ENCODE measurements around the gene TMEM106B.
A peak's percentile ranks its signal among the peaks of the same experiment; 100 is the strongest.

The TMEM106B gene

GRCh38 chr7:12234334-12234865 lies 23.3 kb downstream of the TMEM106B start:
- DNase-seq (ENCODE audit: low read depth in 1 of 2, low spot score in 1 of 2): no peak
- in situ Hi-C loops (cut with HindIII; ENCODE audit: low pct_unique_long_range_greater_than_20kb, low sequenced_read_pairs): no loop called here
- no peak for TF ChIP-seq JUND (IDR thresholded peaks at IDR 0.05; ENCODE audit: low read depth)

- no peak for DNase-seq (ENCODE audit: low read depth in 1 of 2, low spot score in 1 of 2)
- TF ChIP-seq JUND (IDR thresholded peaks at IDR 0.05; ENCODE audit: low read depth): no peak
- in situ Hi-C loops (cut with HindIII; ENCODE audit: low pct_unique_long_range_greater_than_20kb, low sequenced_read_pairs): no loop called here
These were observed 24.9 kb downstream of the TMEM106B start for GRCh38 chr7:12235970-12236369.

- DNase-seq (ENCODE audit: low read depth in 1 of 2, low spot score in 1 of 2): no peak
- in situ Hi-C loops (cut with HindIII; ENCODE audit: low pct_unique_long_range_greater_than_20kb, low sequenced_read_pairs): no loop called here
- no peak for TF ChIP-seq JUND (IDR thresholded peaks at IDR 0.05; ENCODE audit: low read depth)
These were observed 25.9 kb downstream of the TMEM106B start for GRCh38 chr7:12237007-12237406.

- in situ Hi-C loops (cut with HindIII; ENCODE audit: low pct_unique_long_range_greater_than_20kb, low sequenced_read_pairs): no loop called here
- no peak for DNase-seq (ENCODE audit: low read depth in 1 of 2, low spot score in 1 of 2)
- no peak for TF ChIP-seq JUND (IDR thresholded peaks at IDR 0.05; ENCODE audit: low read depth)
These were observed 28.7 kb downstream of the TMEM106B start for GRCh38 chr7:12239806-12240205.

GRCh38 chr7:12244129-12244528 lies 33.0 kb downstream of the TMEM106B start:
- in situ Hi-C loops (cut with HindIII; ENCODE audit: low pct_unique_long_range_greater_than_20kb, low sequenced_read_pairs): no loop called here
- peak; percentile 41 to 80 for DNase-seq (ENCODE audit: low read depth in 1 of 2, low spot score in 1 of 2)
- no peak for TF ChIP-seq JUND (IDR thresholded peaks at IDR 0.05; ENCODE audit: low read depth)

GRCh38 chr7:12244694-12245093 lies 33.6 kb downstream of the TMEM106B start:
- TF ChIP-seq JUND (IDR thresholded peaks at IDR 0.05; ENCODE audit: low read depth): no peak
- DNase-seq (ENCODE audit: low read depth in 1 of 2, low spot score in 1 of 2): no peak
- in situ Hi-C loops (cut with HindIII; ENCODE audit: low pct_unique_long_range_greater_than_20kb, low sequenced_read_pairs): no loop called here

- no peak for DNase-seq (ENCODE audit: low read depth in 1 of 2, low spot score in 1 of 2)
- in situ Hi-C loops (cut with HindIII; ENCODE audit: low pct_unique_long_range_greater_than_20kb, low sequenced_read_pairs): no loop called here
- TF ChIP-seq JUND (IDR thresholded peaks at IDR 0.05; ENCODE audit: low read depth): no peak
These were observed 38.6 kb downstream of the TMEM106B start for GRCh38 chr7:12249706-12250105.

- TF ChIP-seq JUND (IDR thresholded peaks at IDR 0.05; ENCODE audit: low read depth): no peak
- no peak for DNase-seq (ENCODE audit: low read depth in 1 of 2, low spot score in 1 of 2)
- in situ Hi-C loops (cut with HindIII; ENCODE audit: low pct_unique_long_range_greater_than_20kb, low sequenced_read_pairs): no loop called here
These were observed 39.1 kb downstream of the TMEM106B start for GRCh38 chr7:12250232-12250631.

- in situ Hi-C loops (cut with HindIII; ENCODE audit: low pct_unique_long_range_greater_than_20kb, low sequenced_read_pairs): no loop called here
- DNase-seq (ENCODE audit: low read depth in 1 of 2, low spot score in 1 of 2): no peak
- TF ChIP-seq JUND (IDR thresholded peaks at IDR 0.05; ENCODE audit: low read depth): no peak
These were observed 45.0 kb downstream of the TMEM106B start for GRCh38 chr7:12256090-12256489.

- TF ChIP-seq JUND (IDR thresholded peaks at IDR 0.05; ENCODE audit: low read depth): no peak
These were observed 46.5 kb downstream of the TMEM106B start for GRCh38 chr7:12257582-12257981.

GRCh38 chr7:12258074-12258473 lies 47.0 kb downstream of the TMEM106B start:
- in situ Hi-C loops (cut with HindIII; ENCODE audit: low pct_unique_long_range_greater_than_20kb, low sequenced_read_pairs): no loop called here
- no peak for TF ChIP-seq JUND (IDR thresholded peaks at IDR 0.05; ENCODE audit: low read depth)
- DNase-seq (ENCODE audit: low read depth in 1 of 2, low spot score in 1 of 2): no peak

More at GRCh38 chr7:12257582-12257981, 46.5 kb downstream of the TMEM106B start:
- in situ Hi-C loops (cut with HindIII; ENCODE audit: low pct_unique_long_range_greater_than_20kb, low sequenced_read_pairs): no loop called here
- no peak for DNase-seq (ENCODE audit: low read depth in 1 of 2, low spot score in 1 of 2)

- TF ChIP-seq JUND (IDR thresholded peaks at IDR 0.05; ENCODE audit: low read depth): no peak
- in situ Hi-C loops (cut with HindIII; ENCODE audit: low pct_unique_long_range_greater_than_20kb, low sequenced_read_pairs): no loop called here
- DNase-seq (ENCODE audit: low read depth in 1 of 2, low spot score in 1 of 2): no peak
These were observed 56.4 kb downstream of the TMEM106B start for GRCh38 chr7:12267542-12267941.

- in situ Hi-C loops (cut with HindIII; ENCODE audit: low pct_unique_long_range_greater_than_20kb, low sequenced_read_pairs): no loop called here
- DNase-seq (ENCODE audit: low read depth in 1 of 2, low spot score in 1 of 2): no peak
- no peak for TF ChIP-seq JUND (IDR thresholded peaks at IDR 0.05; ENCODE audit: low read depth)
These were observed 58.2 kb downstream of the TMEM106B start for GRCh38 chr7:12269100-12269895.
